IPS DF 6.9 (cell line): ENCODE measurements around the gene HERC4.
"Not testable (repeated sequence)": the region's sequence is repeated elsewhere in the genome, so short reads cannot be mapped to it uniquely, and the experiment has no call there.

Experiments used
- DNase-seq: peaks from one replicate; pipeline ENCODE4 v3.0.0-alpha.2; 2013; ENCODE audit warnings: low read depth, low spot score
- H3K27ac ChIP-seq: one replicate; pipeline ENCODE4 v1.5.1; 2013; ENCODE audit warnings: low read length, control low read depth
- H3K27me3 ChIP-seq: 2 replicates; pipeline ENCODE4 v1.6.1; 2013; ENCODE audit warnings: mild to moderate bottlenecking, low read length; ENCODE audit not compliant: control insufficient read depth, insufficient read depth
- H3K36me3 ChIP-seq: 2 replicates; pipeline ENCODE4 v1.6.1; 2013; ENCODE audit warnings: low read length; ENCODE audit not compliant: control insufficient read depth, insufficient read depth
- H3K4me1 ChIP-seq: 2 replicates; pipeline ENCODE4 v1.6.1; 2013; ENCODE audit warnings: low read length; ENCODE audit not compliant: control insufficient read depth, insufficient read depth
- H3K4me3 ChIP-seq: 2 replicates; pipeline ENCODE4 v1.5.1; 2013; ENCODE audit warnings: mild to moderate bottlenecking, low read length
- H3K9me3 ChIP-seq: 2 replicates; pipeline ENCODE4 v1.6.1; 2013; ENCODE audit warnings: low read length, inconsistent platforms; ENCODE audit not compliant: control insufficient read depth, insufficient read depth
- WGBS: extraction: QIAGEN DNeasy Blood & Tissue Kit; methylation state at CpG from one replicate; pipeline ENCODE4 v1.1.7; 2013; ENCODE audit warnings: mixed read lengths, missing lambda C conversion rate; ENCODE audit not compliant: insufficient read length, insufficient coverage; 5-methylcytosine and 5-hydroxymethylcytosine counted together

The HERC4 gene

GRCh38 chr10:68079434-68079833 is 4.4 kb upstream of the HERC4 start:
- no peak overlapping the region for H3K27ac ChIP-seq
- WGBS, result no CpG with 5 or more reads among the region's 1 CpG

GRCh38 chr10:68077026-68077425 is 1.9 kb upstream of the HERC4 start:
- WGBS, result no CpG with 5 or more reads among the region's 5 CpGs
- no peaks in the 10 kb centered on the region for H3K9me3 ChIP-seq
- no peaks in the 10 kb centered on the region for H3K27me3 ChIP-seq
- no peak overlapping the region for H3K27ac ChIP-seq
- no peak for DNase-seq
- H3K36me3 ChIP-seq, result no peaks in the 10 kb centered on the region
- H3K4me1 ChIP-seq, result peaks cover 3% of the 10 kb centered on the region; the same call in 1 of the 2 replicates
- no peak overlapping the region for H3K4me3 ChIP-seq

More at GRCh38 chr10:68079434-68079833, 4.4 kb upstream of the HERC4 start:
- H3K27me3 ChIP-seq, result no peaks in the 10 kb centered on the region
- H3K4me3 ChIP-seq, result no peak overlapping the region
- no peaks in the 10 kb centered on the region for H3K36me3 ChIP-seq
- no peak for DNase-seq
- peaks cover 3% of the 10 kb centered on the region; the same call in 1 of the 2 replicates for H3K4me1 ChIP-seq
- H3K9me3 ChIP-seq, result no peaks in the 10 kb centered on the region

GRCh38 chr10:68076081-68076480 is 998 bp upstream of the HERC4 start:
- H3K9me3 ChIP-seq, H3K4me3 ChIP-seq, DNase-seq, H3K4me1 ChIP-seq, H3K27ac ChIP-seq, H3K27me3 ChIP-seq, H3K36me3 ChIP-seq: not testable (repeated sequence)
- WGBS, result no CpG with 5 or more reads among the region's 15 CpGs

GRCh38 chr10:68075550-68076004 is 494 bp upstream of the HERC4 start:
- Histone ChIP-seq H3K4me1 (peaks cover 3% of the 10 kb centered on the region; the same call in 1 of the 2 replicates), H3K36me3 (no peaks in the 10 kb centered on the region; the same call in 1 of the 2 replicates), H3K4me3 (peak overlapping the region; percentile 4; the same call in 1 of the 2 replicates), H3K9me3 (no peaks in the 10 kb centered on the region), H3K27ac (no peak overlapping the region), H3K27me3 (no peaks in the 10 kb centered on the region)
- WGBS, result no CpG with 5 or more reads among the region's 3 CpGs
- DNase-seq, result no peak

GRCh38 chr10:68074031-68074774 is 880 bp downstream of the HERC4 start:
- H3K9me3 ChIP-seq, result no peaks in the 10 kb centered on the region
- H3K36me3 ChIP-seq, result no peaks in the 10 kb centered on the region; the same call in 1 of the 2 replicates
- peak overlapping the region; percentile 91 for H3K4me3 ChIP-seq
- DNase-seq, result no peak
- H3K27me3 ChIP-seq, result no peaks in the 10 kb centered on the region
- no peak overlapping the region for H3K27ac ChIP-seq
- no CpG with 5 or more reads among the region's 27 CpGs for WGBS
- H3K4me1 ChIP-seq, result peaks cover 3% of the 10 kb centered on the region; the same call in 1 of the 2 replicates

GRCh38 chr10:68073631-68074030 is 1.5 kb downstream of the HERC4 start:
- H3K4me3 ChIP-seq, result no peak overlapping the region; the same call in 1 of the 2 replicates
- no peaks in the 10 kb centered on the region for H3K27me3 ChIP-seq
- H3K27ac ChIP-seq, result no peak overlapping the region
- no peaks in the 10 kb centered on the region; the same call in 1 of the 2 replicates for H3K36me3 ChIP-seq
- DNase-seq, result no peak
- H3K9me3 ChIP-seq, result no peaks in the 10 kb centered on the region
- peaks cover 3% of the 10 kb centered on the region; the same call in 1 of the 2 replicates for H3K4me1 ChIP-seq
- WGBS, result no CpG with 5 or more reads among the region's 3 CpGs

GRCh38 chr10:68067508-68067907 is 7.6 kb downstream of the HERC4 start:
- 100% methylated on average over 1 of the region's 3 CpGs for WGBS
- H3K4me3 ChIP-seq, result no peak overlapping the region
- H3K36me3 ChIP-seq, result no peaks in the 10 kb centered on the region; the same call in 1 of the 2 replicates

GRCh38 chr10:68067029-68067428 is 8.1 kb downstream of the HERC4 start:
- H3K36me3 ChIP-seq, result no peaks in the 10 kb centered on the region; the same call in 1 of the 2 replicates
- no peaks in the 10 kb centered on the region for H3K27me3 ChIP-seq
- no peaks in the 10 kb centered on the region for H3K9me3 ChIP-seq
- no peaks in the 10 kb centered on the region; the same call in 1 of the 2 replicates for H3K4me1 ChIP-seq
- H3K27ac ChIP-seq, result no peak overlapping the region
- DNase-seq, result no peak
- no peak overlapping the region for H3K4me3 ChIP-seq
- WGBS, result no CpG with 5 or more reads among the region's 4 CpGs

More at GRCh38 chr10:68067508-68067907, 7.6 kb downstream of the HERC4 start:
- no peaks in the 10 kb centered on the region for H3K27me3 ChIP-seq
- no peak overlapping the region for H3K27ac ChIP-seq
- no peaks in the 10 kb centered on the region for H3K9me3 ChIP-seq
- DNase-seq, result no peak
- no peaks in the 10 kb centered on the region; the same call in 1 of the 2 replicates for H3K4me1 ChIP-seq

GRCh38 chr10:68053553-68053952 is 21.5 kb downstream of the HERC4 start:
- DNase-seq, result no peak
- no peaks in the 10 kb centered on the region for H3K4me1 ChIP-seq
- no peak overlapping the region for H3K27ac ChIP-seq
- H3K4me3 ChIP-seq, result no peak overlapping the region
- no CpG with 5 or more reads among the region's 3 CpGs for WGBS
- no peaks in the 10 kb centered on the region for H3K9me3 ChIP-seq
- H3K36me3 ChIP-seq, result no peaks in the 10 kb centered on the region
- H3K27me3 ChIP-seq, result no peaks in the 10 kb centered on the region

- no CpG with 5 or more reads among the region's 2 CpGs for WGBS
- Histone ChIP-seq H3K36me3 (no peaks in the 10 kb centered on the region), H3K27ac (no peak overlapping the region), H3K27me3 (no peaks in the 10 kb centered on the region), H3K9me3 (no peaks in the 10 kb centered on the region), H3K4me1 (no peaks in the 10 kb centered on the region), H3K4me3 (no peak overlapping the region)
- no peak for DNase-seq
Measured at GRCh38 chr10:68052463-68052862, 22.6 kb downstream of the HERC4 start.
